H1 (cell line): ENCODE measurements around the gene FOXP2. TPM values are rescaled to one million over a fixed set of nuclear protein-coding genes. Genes with fewer than 3 reads are reported as not detected.

Source experiments
- CHD7 ChIP-seq: fragments of 300-600 bp; sonication (generic); IDR thresholded peaks from 2 replicates; pipeline ENCODE4 v1.7.1; 2012; ENCODE audit warnings: low read length, moderate library complexity, mild to moderate bottlenecking, inconsistent platforms; ENCODE audit not compliant: insufficient replicate concordance
- polyA plus RNA-seq, 7 experiments: library from polyadenylated mRNA; depleted of rRNA in 3 of 7; stranded (reverse) in 5 of 7; unstranded in 2 of 7; fragments of >200 nt in 5 of 7; fragments of 200-250 nt in 2 of 7; gene quantifications; 1 replicate in 5 of 7; 2 replicates in 1 of 7; 4 replicates in 1 of 7; pipeline versions ENCODE4 v1.2.1 to v1.2.3, GENCODE V29; 2011 to 2013; ENCODE audit warnings: missing spikeins in 2 of 7, mixed read lengths in 2 of 7
- total RNA-seq: library from RNA; stranded (reverse); fragmentation: NEBNext Ultra II Directional; extraction: Animal tissue kit (Norgen Biotek cat#: 25700); gene quantifications from 2 replicates; pipeline ENCODE4 v1.2.1, GENCODE V29; 2021
- TF ChIP-seq, protein P1 (sequence below): IDR thresholded peaks from 2 replicates; pipeline ENCODE4 v1.6.1; 2012; ENCODE audit warnings: inconsistent platforms

FOXP2 gene
- total and polyA plus RNA-seq, 2 of the 8 experiments (the other 6 are each of a cell fraction or from before 2014, with no cell fraction given) = 0.09 to 0.43 TPM

- no peak for TF ChIP-seq CHD7
- TF ChIP-seq, protein P1, sequence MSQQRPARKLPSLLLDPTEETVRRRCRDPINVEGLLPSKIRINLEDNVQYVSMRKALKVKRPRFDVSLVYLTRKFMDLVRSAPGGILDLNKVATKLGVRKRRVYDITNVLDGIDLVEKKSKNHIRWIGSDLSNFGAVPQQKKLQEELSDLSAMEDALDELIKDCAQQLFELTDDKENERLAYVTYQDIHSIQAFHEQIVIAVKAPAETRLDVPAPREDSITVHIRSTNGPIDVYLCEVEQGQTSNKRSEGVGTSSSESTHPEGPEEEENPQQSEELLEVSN = no peak
Observed at GRCh38 chr7:114695182-114695581, 280.6 kb downstream of the FOXP2 start (continued).
